Tibial nerve (tissue), 3 donors: ENCODE measurements around the gene MRPS34.

ENCODE experiments used
- CTCF ChIP-seq, 5 experiments: fragments of 200-600 bp in 3 of 5; fragments of 450-650 bp in 2 of 5; sonication (generic) in 3 of 5; IDR thresholded peaks; one replicate each; pipeline ENCODE4 v1.5.1; 2016 to 2019; ENCODE audit warnings: antibody characterized with exemption in 5 of 5, mild to moderate bottlenecking in 3 of 5, moderate library complexity in 2 of 5
- POLR2A ChIP-seq, 2 donors: fragments of 450-650 bp; IDR thresholded peaks; one replicate each; pipeline ENCODE4 v1.6.1; 2017; ENCODE audit warnings: antibody characterized with exemption in 2 of 2, mild to moderate bottlenecking in 2 of 2, moderate library complexity in 2 of 2

GRCh38 chr16:1810536-1810935 lies 37.6 kb upstream of the MRPS34 start:
- TF ChIP-seq POLR2A (IDR thresholded peaks at IDR 0.05) (no peak), CTCF (IDR thresholded peaks at IDR 0.05) (no peak)
